Measurements from ENCODE around the gene CCDC85C.

The CCDC85C gene

DNA sequence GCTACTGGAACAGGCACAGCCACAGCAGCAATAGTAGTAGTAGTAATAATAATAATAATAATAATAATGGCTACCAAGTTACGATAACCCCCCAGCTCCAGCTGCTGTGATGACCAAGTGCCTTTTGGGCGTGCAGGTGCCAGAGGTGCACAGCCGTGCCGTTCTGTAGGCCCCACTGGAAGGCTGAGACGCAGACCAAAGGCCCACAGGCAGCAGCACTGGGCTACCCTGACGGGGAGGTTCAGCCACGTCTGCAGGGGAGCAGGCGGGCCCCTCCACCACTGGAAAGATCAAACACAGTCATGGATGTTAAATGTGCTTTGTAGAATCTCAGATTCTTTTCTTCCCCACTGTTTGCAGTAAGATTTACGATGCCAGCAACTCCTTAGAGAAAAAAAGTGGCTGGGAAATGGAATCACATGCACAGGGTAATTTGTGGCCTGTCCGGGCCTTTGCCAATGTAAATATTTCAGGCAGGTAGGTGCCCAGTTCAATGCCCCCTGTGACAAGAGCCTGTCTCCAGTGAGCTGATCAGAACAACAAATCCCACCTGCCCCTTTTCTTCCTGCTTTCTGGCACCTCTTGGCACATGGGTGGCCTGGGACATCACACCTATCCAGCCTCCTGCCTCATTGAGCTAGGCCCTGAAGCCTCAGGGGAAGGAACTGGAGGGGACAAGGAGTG lies 32.6 kb downstream of the CCDC85C start:
- H3K4me3 ChIP-seq (ENCODE audit: low read depth, low read length), result no peak overlapping the region
- TF ChIP-seq, protein P1, sequence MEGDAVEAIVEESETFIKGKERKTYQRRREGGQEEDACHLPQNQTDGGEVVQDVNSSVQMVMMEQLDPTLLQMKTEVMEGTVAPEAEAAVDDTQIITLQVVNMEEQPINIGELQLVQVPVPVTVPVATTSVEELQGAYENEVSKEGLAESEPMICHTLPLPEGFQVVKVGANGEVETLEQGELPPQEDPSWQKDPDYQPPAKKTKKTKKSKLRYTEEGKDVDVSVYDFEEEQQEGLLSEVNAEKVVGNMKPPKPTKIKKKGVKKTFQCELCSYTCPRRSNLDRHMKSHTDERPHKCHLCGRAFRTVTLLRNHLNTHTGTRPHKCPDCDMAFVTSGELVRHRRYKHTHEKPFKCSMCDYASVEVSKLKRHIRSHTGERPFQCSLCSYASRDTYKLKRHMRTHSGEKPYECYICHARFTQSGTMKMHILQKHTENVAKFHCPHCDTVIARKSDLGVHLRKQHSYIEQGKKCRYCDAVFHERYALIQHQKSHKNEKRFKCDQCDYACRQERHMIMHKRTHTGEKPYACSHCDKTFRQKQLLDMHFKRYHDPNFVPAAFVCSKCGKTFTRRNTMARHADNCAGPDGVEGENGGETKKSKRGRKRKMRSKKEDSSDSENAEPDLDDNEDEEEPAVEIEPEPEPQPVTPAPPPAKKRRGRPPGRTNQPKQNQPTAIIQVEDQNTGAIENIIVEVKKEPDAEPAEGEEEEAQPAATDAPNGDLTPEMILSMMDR (IDR thresholded peaks at IDR 0.05; ENCODE audit: insufficient read depth, low read depth, low read length, missing control alignments), result no peak
- DNase-seq (ENCODE audit: low read depth), result no peak

DNA sequence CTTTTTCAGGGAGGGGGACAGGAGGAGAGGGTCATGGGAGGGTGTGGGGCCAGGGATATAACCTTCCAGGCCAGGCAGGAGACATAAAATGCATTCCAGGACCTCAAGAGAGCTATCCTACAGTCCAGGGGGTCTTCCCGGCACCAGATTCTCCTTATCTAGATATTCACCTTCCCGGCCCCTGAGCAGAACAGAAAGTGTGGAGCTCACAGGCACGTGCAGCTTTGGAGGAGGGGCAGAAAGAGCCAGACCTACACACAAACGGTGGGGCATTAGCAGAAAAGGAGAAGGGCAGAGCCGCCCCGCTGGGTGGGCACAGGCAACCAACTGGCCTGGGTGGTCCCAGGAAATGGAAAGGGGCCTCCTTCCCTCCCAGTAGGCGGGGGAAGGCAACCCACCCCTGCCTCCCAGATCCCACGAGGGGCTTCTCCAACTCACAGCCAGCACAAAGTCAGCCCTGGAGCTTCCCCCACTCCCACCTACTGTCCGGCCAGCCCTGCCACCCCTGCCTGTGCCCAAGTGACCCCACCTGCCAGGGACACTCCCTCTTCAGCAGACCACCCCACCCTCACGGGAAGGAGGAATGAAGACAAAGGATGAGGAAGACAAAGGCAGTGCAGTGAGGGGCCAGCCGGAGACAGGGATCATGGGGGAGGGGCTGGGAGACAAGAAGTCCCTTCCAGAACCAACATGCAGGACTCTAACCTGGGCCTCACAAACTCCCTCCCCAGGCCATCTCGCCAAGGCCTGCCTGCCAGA lies 33.3 kb downstream of the CCDC85C start:
- DNase-seq (ENCODE audit: low read depth), result no peak
- TF ChIP-seq, protein P1 (IDR thresholded peaks at IDR 0.05; ENCODE audit: insufficient read depth, low read depth, low read length, missing control alignments), result no peak
- no peak overlapping the region for H3K4me3 ChIP-seq (ENCODE audit: low read depth, low read length)

DNA sequence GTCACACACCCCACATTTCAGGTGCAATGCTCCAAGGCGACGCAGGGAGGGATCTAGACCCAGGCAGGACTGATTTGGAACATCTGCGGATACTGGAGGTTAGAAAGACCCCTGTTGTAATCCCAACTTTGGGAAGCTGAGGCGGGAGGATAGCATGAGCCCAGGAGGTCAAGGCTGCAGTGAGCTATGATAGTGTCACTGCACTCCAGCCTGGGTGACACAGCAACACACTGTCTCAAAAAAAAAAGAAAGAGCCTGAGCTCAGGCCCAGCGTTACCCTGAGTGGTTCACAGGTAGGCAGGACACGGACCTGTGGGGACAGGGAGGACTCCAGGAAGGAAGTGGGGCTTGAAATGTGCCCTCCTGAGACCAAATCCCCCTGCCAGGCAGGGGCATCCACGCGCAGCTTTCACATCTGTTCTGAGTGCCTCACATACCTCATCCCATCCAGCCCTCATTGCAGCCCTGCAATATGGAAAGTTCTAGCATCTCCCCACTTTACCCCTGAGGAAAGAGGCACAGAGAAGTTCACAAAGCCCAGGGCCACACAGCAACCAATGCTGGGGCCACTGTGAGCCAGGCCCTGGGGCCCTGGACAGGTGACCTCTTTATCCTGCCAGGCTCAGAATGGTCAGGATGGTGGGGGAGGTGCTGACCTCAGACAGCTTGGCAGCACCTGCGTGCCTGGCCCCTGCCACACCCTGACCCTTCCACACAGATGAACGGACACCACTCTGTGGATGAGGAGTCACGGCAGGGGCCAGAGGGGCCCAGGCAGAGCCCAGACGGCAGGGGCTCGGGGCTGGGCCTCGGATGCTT lies 34.1 kb downstream of the CCDC85C start:
- no peak for DNase-seq (ENCODE audit: low read depth)
- no peak overlapping the region for H3K4me3 ChIP-seq (ENCODE audit: low read depth, low read length)
- TF ChIP-seq, protein P1 (IDR thresholded peaks at IDR 0.05; ENCODE audit: insufficient read depth, low read depth, low read length, missing control alignments), result no peak

DNA sequence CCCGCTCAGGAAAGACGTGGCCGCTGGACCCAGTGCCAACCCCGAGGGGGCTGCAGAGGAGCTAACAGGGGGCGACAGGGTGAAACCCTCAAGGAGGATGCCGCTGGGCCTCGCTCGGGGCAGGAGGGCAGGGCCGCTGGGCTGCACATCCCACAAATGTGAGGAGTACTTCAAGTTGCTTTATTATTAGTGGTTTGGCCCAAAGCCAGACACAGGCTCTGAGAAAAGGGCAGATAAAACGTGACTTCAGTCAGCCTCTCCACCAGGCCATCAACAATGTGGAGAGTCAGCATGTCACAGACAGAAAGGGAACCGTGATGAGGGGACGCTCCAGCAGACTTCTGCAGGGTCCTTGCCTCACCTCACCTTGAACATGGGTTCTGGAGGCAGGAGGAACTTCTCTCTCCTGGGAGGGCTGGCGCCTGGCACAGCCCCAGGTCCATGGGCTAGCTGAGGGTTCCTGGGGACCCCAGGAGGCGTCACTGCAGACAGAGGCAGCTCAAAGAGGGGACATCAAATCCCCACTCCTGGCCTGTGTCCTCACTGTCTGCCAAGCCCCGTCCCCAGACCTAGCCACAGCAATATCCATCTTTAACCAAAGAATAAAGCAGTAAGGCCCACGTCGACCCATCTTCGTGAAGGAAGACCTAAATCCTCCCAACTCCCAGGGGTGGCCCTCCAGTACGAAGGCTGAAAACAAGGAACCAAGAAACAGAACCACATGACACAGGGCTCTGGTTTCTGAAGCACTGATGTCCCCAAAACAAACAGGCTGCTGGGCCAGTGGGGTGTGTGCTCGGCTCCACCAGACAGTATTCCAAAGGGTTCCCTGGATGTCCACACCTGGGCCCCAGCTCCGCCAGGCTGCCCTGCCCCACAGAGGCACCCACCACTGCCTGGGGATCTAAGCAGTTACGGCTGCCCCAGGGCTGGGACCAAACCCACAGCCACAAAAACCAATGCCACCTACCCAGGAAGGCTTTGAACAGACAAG lies 35.1 kb downstream of the CCDC85C start:
- no peak overlapping the region for H3K4me3 ChIP-seq (ENCODE audit: low read depth, low read length)
- DNase-seq (ENCODE audit: low read depth), result peak; percentile 24

DNA sequence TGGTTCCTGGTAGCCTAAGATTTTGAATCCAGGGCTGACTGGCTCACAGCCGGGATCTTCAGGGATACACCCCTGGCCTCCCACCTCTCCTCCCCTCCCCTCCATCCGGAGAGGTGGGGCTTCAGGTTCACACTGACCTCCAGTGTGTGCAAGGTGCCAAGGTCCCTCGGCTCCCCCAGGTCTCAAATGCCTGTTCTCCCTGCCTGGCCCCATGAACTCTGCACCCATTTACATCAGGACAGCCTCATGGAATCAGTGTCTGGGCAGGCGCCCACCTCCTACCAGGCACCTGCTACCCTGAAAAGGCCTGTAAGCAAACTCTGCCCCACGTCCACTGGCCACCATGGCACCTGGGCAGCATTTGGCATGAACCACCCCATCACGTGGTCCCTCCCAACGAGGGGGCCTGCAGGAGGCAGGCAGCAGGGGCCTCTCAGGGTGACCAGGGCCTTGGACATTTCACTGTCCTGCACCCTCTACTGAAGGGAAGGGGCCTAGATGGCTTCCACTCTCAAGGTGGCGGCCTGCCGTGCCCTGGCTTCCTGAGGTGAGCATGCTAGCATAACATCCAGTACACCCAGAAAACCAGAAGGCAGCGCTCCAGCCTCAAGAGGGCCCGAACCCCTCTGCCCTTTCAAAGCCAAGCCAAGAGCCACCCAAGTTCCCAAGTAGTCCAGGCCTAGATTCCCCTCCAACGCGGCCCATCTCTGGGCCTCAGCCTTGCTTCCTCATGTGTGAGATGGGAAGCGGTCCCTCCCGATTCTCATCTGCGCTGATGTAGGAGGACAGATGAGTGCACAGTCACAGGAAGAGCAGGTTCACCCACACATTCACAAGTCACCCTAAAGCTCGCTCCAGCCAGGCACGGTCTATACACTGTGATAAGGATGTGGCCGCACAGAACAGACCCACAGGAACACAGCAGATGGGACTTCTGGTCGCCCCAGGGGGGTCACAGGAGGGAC lies 37.3 kb downstream of the CCDC85C start:
- TF ChIP-seq, protein P1 (IDR thresholded peaks at IDR 0.05; ENCODE audit: insufficient read depth, low read depth, low read length, missing control alignments), result no peak
- DNase-seq (ENCODE audit: low read depth), result no peak
- H3K4me3 ChIP-seq (ENCODE audit: low read depth, low read length), result no peak overlapping the region

More for the DNA sequence above, 35.1 kb downstream of the CCDC85C start:
- TF ChIP-seq, protein P1 (IDR thresholded peaks at IDR 0.05; ENCODE audit: insufficient read depth, low read depth, low read length, missing control alignments), result no peak

All from GM12865 (cell line).